BJ (cell line): ENCODE results near the gene GNPTAB. TPM values are rescaled to one million over a fixed set of nuclear protein-coding genes. Genes with fewer than 3 reads are reported as not detected.

ENCODE experiments used
- CTCF ChIA-PET: fragments of 350-600 bp; formaldehyde crosslinking; extraction: SDS; loops from one replicate; lab custom pipeline; 2021; ENCODE audit warnings: antibody characterized with exemption, inconsistent platforms; lab: Yijun Ruan, JAX
- POLR2A ChIA-PET: fragments of 300-600 bp; sonication (Branson Sonifier 250); formaldehyde crosslinking; extraction: SDS; loops from one replicate; lab custom pipeline; 2021; ENCODE audit warnings: antibody characterized with exemption; lab: Charles Lee
- DNase-seq: peaks from one replicate; pipeline ENCODE4 v3.0.0-alpha.2; 2011; ENCODE audit warnings: low read depth
- H3K27me3 ChIP-seq: 2 replicates; pipeline ENCODE4 v1.6.0; 2011; ENCODE audit warnings: low read length; ENCODE audit not compliant: control insufficient read depth, insufficient read depth
- H3K36me3 ChIP-seq: 2 replicates; pipeline ENCODE4 v1.5.1; 2011; ENCODE audit warnings: low read length; ENCODE audit not compliant: control insufficient read depth, insufficient read depth
- H3K4me3 ChIP-seq: 2 replicates; pipeline ENCODE4 v1.5.1; 2011; ENCODE audit warnings: low read depth, mild to moderate bottlenecking, control low read depth, low read length
- CTCF ChIP-seq: IDR thresholded peaks from 2 replicates; pipeline ENCODE4 v1.5.1; 2011; ENCODE audit warnings: low read depth, mild to moderate bottlenecking, control low read depth, inconsistent platforms, low read length, moderate library complexity; ENCODE audit not compliant: insufficient read depth
- polyA plus RNA-seq: library from polyadenylated mRNA; depleted of rRNA; stranded (reverse); fragments of >200 nt; gene quantifications from 2 replicates; pipeline ENCODE4 v1.2.3, GENCODE V29; 2011

The GNPTAB gene
- polyA plus RNA-seq, 1 experiment: 20.5 TPM

GRCh38 chr12:101747697-101748096 is 83.1 kb downstream of the GNPTAB start:
- H3K4me3 ChIP-seq: no peak overlapping the region
- H3K36me3 ChIP-seq: peaks cover 13% of the 10 kb centered on the region
- H3K27me3 ChIP-seq: no peaks in the 10 kb centered on the region
- no peak for DNase-seq
- POLR2A ChIA-PET: no interaction called here
- CTCF ChIA-PET: interaction anchor here (1.2 kb wide), 1 partner anchor 84 kb away, joined by 3 read pairs; no protein-coding TSS in a partner anchor
- no peak for TF ChIP-seq CTCF

GRCh38 chr12:101746661-101747060 is 84.1 kb downstream of the GNPTAB start:
- TF ChIP-seq CTCF: no peak
- ChIA-PET CTCF (interaction anchor here (0.6 to 1.6 kb wide), 5 partner anchors 8 to 203 kb away, joined by 3 to 7 read pairs (median 4); no protein-coding TSS in a partner anchor), POLR2A (no interaction called here)
- Histone ChIP-seq H3K4me3 (no peak overlapping the region), H3K27me3 (no peaks in the 10 kb centered on the region), H3K36me3 (peaks cover 13% of the 10 kb centered on the region)
- no peak for DNase-seq

- DNase-seq: no peak
- Histone ChIP-seq H3K36me3 (peaks cover 13% of the 10 kb centered on the region), H3K4me3 (no peak overlapping the region), H3K27me3 (no peaks in the 10 kb centered on the region)
- TF ChIP-seq CTCF: no peak
- ChIA-PET CTCF (interaction anchor here (1.3 to 1.6 kb wide), 2 partner anchors 9 to 13 kb away, joined by 4 to 7 read pairs; no protein-coding TSS in a partner anchor), POLR2A (no interaction called here)
Observed at GRCh38 chr12:101746196-101746595, 84.6 kb downstream of the GNPTAB start.

- no peaks in the 10 kb centered on the region for H3K27me3 ChIP-seq
- DNase-seq: no peak
- ChIA-PET POLR2A (no interaction called here), CTCF (no interaction called here)
- H3K4me3 ChIP-seq: no peak overlapping the region
- TF ChIP-seq CTCF: no peak
- H3K36me3 ChIP-seq: peaks cover 13% of the 10 kb centered on the region
Observed at GRCh38 chr12:101745481-101745880, 85.3 kb downstream of the GNPTAB start.

- H3K36me3 ChIP-seq: peaks cover 14% of the 10 kb centered on the region
- H3K4me3 ChIP-seq: no peak overlapping the region
- DNase-seq: no peak
- no peak for TF ChIP-seq CTCF
- H3K27me3 ChIP-seq: no peaks in the 10 kb centered on the region
- ChIA-PET CTCF (no interaction called here), POLR2A (no interaction called here)
Observed at GRCh38 chr12:101743724-101744472, 86.9 kb downstream of the GNPTAB start.
